Measurements from ENCODE around the gene SLC4A8.

- TF ChIP-seq, protein P1, sequence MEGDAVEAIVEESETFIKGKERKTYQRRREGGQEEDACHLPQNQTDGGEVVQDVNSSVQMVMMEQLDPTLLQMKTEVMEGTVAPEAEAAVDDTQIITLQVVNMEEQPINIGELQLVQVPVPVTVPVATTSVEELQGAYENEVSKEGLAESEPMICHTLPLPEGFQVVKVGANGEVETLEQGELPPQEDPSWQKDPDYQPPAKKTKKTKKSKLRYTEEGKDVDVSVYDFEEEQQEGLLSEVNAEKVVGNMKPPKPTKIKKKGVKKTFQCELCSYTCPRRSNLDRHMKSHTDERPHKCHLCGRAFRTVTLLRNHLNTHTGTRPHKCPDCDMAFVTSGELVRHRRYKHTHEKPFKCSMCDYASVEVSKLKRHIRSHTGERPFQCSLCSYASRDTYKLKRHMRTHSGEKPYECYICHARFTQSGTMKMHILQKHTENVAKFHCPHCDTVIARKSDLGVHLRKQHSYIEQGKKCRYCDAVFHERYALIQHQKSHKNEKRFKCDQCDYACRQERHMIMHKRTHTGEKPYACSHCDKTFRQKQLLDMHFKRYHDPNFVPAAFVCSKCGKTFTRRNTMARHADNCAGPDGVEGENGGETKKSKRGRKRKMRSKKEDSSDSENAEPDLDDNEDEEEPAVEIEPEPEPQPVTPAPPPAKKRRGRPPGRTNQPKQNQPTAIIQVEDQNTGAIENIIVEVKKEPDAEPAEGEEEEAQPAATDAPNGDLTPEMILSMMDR (conservative IDR thresholded peaks at IDR 0.05; ENCODE audit: low read length): peak; percentile 78
- TF ChIP-seq EZH2phosphoT487 (IDR thresholded peaks at IDR 0.05; ENCODE audit: borderline replicate concordance, low read depth, low read length): no peak
Measured at GRCh38 chr12:51424662-51425539, at the start of gene SLC4A8.
